Measurements from ENCODE around the gene NRXN2.
A peak's percentile ranks its signal among the peaks of the same experiment; 100 is the strongest.

NRXN2 gene

DNA sequence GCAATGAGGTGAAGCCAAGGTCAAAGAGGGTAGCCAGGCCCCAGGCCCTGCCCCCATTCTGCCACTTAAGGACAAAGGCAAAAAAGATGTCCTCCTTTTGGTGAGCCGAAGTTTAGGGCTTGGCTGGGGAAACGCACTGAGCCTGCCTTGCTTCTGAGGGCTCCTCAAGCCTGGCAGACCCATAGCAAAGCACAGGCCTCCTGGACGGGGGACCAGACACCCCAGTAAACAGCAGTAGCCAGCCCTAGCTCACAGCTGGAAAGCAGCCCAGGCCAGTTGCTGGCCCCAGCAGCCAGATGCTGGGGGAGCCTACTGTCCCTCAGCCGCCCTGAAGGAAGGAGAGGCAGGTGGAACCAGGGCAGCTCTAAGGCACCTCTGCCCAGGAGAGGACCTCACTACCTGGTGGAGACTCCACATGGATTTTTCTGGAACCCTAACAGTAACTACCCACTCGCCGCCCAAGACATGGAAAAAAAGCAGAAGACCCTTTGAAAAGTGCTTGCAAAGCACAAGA is 40.6 kb upstream of the NRXN2 start:
- Mint-ChIP-seq H3K9me3 (no peaks in the 10 kb centered on the region), H3K4me3 (no peak overlapping the region), H3K27ac (peak overlapping the region; percentile 94), H3K36me3 (peaks cover 61 to 71% of the 10 kb centered on the region in 2 donors), H3K27me3 (no peaks in the 10 kb centered on the region), H3K4me1 (peaks cover 67 to 96% of the 10 kb centered on the region in 2 donors)
- peak; percentile 5 to 12 for ATAC-seq (replicated peaks)
- DNase-seq, result no peak

DNA sequence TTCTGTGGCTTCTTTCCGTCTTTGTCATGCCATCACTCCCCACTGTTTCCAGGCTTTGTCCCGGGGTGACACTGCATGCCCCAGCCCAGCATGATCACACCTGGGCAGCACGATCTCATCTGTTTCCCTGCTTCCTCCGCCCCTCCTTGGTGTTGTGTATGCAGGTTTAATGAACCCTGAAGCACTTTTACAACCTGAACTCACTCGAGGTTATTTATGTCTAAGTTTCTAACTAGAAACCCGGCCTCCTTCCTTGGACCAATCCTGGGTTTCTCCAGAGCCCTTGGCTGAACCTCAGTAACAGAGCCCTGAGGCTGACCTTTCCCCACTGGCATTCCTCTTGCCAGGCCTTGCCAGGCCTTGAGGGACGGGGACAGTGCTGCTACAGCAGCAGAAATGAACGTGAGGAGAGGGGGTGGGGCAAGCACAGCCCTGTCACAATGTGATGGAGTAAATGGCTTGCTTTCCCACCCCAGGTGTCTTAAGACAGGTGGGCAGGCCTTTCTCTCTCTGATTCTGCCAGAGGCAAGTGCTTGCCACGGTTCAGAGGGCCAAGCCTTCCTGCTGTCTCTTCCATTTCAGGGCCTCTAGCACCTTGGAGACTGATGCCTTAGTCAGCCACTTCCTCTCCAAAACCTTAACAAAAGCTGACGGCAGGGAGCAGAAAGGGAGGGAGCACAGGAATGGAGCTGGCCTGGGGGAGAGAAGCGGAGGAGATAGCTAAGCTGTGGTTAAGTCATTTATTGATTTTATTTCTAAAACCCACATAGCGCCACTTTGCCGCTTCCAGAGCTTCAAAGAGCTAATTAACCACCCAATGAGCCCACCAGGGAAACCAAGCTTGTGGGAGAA is 39.9 kb upstream of the NRXN2 start:
- peak overlapping the region; percentile 94 for H3K27ac Mint-ChIP-seq
- no peaks in the 10 kb centered on the region for H3K27me3 Mint-ChIP-seq
- no peak for DNase-seq
- no peaks in the 10 kb centered on the region for H3K9me3 Mint-ChIP-seq
- H3K4me1 Mint-ChIP-seq, result peaks cover 64 to 96% of the 10 kb centered on the region in 2 donors
- peak overlapping the region; percentile 33 to 54 for H3K4me3 Mint-ChIP-seq
- peak; percentile 19 to 27 for ATAC-seq (replicated peaks)
- peaks cover 58 to 64% of the 10 kb centered on the region in 2 donors for H3K36me3 Mint-ChIP-seq

DNA sequence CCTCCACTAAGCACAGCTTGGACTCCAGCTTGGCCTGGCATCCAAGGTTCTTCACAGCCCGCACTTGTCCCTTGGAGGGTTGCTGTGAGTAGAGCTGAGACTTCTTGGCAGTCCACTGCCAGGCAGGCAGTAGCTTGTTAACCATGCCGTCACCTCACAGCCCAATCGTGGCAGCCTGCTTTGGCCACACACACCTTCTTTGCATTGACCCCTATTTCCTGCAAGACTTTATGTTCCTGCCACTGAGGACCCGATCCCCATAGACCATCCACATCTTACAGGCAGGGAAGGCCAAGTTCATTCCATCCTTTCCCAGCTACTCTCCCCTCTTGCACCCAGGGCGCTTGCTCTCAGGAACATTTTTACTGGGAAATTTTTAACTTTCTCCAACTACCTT is 39.3 kb upstream of the NRXN2 start:
- peaks cover 59 to 92% of the 10 kb centered on the region in 2 donors for H3K4me1 Mint-ChIP-seq
- H3K36me3 Mint-ChIP-seq, result peaks cover 54 to 58% of the 10 kb centered on the region in 2 donors

GRCh38 chr11:64760759-64761420 is 37.9 kb upstream of the NRXN2 start:
- Mint-ChIP-seq H3K4me3 (no peak overlapping the region), H3K4me1 (peaks cover 51 to 78% of the 10 kb centered on the region in 2 donors), H3K36me3 (peaks cover 43 to 46% of the 10 kb centered on the region in 2 donors), H3K9me3 (no peaks in the 10 kb centered on the region), H3K27ac (peak overlapping the region; percentile 89), H3K27me3 (no peaks in the 10 kb centered on the region)
- DNase-seq (no peak), ATAC-seq (replicated peaks) (no peak)

More for the DNA sequence above, 39.3 kb upstream of the NRXN2 start:
- ATAC-seq (replicated peaks) (peak; percentile 8 to 22), DNase-seq (no peak)
- Mint-ChIP-seq H3K27ac (peak overlapping the region; percentile 85), H3K27me3 (no peaks in the 10 kb centered on the region), H3K9me3 (no peaks in the 10 kb centered on the region), H3K4me3 (peak overlapping the region; percentile 33 to 54)

- ATAC-seq (replicated peaks) (peak in 1 of 2 donors; percentile 6), DNase-seq (no peak)
- peaks cover 47 to 70% of the 10 kb centered on the region in 2 donors for H3K4me1 Mint-ChIP-seq
- no peaks in the 10 kb centered on the region for H3K9me3 Mint-ChIP-seq
- H3K36me3 Mint-ChIP-seq, result peaks cover 38 to 40% of the 10 kb centered on the region in 2 donors
- H3K27ac Mint-ChIP-seq, result peak within 1 kb of the TSS; percentile 89
- no peak within 1 kb of the TSS for H3K4me3 Mint-ChIP-seq
- no peaks in the 10 kb centered on the region for H3K27me3 Mint-ChIP-seq
These were observed 37.0 kb upstream of the NRXN2 start, which contains the start of gene PYGM for GRCh38 chr11:64759722-64760719. Gene PYGM, minus strand, starts transcription at chr11:64759974. Its CDS starts 76 bp downstream, at chr11:64759898.

- peaks cover 40 to 62% of the 10 kb centered on the region in 2 donors for H3K4me1 Mint-ChIP-seq
- H3K27ac Mint-ChIP-seq, result peak overlapping the region; percentile 75
- H3K36me3 Mint-ChIP-seq, result peaks cover 30 to 33% of the 10 kb centered on the region in 2 donors
- ATAC-seq (replicated peaks) (no peak), DNase-seq (no peak)
- no peak overlapping the region for H3K4me3 Mint-ChIP-seq
- H3K9me3 Mint-ChIP-seq, result no peaks in the 10 kb centered on the region
- H3K27me3 Mint-ChIP-seq, result no peaks in the 10 kb centered on the region
These were observed 36.2 kb upstream of the NRXN2 start for GRCh38 chr11:64759131-64759721.

DNA sequence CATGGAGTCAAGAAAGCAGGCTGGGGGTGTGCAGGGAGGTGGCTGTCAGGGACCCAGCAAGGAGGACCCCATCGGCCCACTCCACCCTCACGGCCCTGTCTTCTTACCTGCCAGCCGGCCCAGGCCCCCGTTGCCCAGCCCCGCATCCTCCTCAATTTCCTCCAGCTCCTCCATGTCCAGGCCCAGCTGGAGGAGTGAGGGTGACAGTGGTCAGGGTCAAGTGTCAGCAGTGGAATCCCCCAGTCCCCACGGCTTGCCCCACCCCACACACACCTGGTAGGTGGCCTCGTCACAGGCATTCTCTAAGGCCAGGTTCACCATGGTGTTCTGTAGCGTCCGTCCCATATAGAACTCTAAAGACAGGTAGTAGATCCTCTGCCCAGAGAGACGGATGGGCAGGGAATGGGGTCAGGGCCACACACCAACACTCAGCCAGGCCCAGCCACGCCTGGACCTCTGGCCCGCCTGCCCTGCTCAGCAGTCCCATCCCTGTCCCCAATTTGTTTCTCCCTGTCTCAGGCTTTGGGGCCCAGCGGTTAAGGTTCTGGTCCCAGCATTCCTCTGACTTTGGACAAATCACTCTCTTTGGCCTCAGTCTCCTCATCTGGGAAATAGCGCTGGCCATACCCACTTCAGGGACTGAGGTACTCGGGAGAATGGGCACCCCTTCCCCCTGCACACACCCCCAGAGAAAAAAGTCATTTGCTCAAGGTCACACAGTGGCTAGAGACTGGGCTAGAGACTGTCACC is 35.5 kb upstream of the NRXN2 start:
- Mint-ChIP-seq H3K4me3 (no peak overlapping the region), H3K9me3 (no peaks in the 10 kb centered on the region), H3K36me3 (peaks cover 27 to 34% of the 10 kb centered on the region in 2 donors), H3K27ac (no peak overlapping the region), H3K4me1 (peaks cover 33 to 55% of the 10 kb centered on the region in 2 donors), H3K27me3 (no peaks in the 10 kb centered on the region)
- no peak for DNase-seq
- ATAC-seq (replicated peaks), result no peak

- ATAC-seq (replicated peaks), result no peak
- H3K27ac Mint-ChIP-seq, result no peak overlapping the region
These were observed 34.7 kb upstream of the NRXN2 start for GRCh38 chr11:64757549-64758329.

DNA sequence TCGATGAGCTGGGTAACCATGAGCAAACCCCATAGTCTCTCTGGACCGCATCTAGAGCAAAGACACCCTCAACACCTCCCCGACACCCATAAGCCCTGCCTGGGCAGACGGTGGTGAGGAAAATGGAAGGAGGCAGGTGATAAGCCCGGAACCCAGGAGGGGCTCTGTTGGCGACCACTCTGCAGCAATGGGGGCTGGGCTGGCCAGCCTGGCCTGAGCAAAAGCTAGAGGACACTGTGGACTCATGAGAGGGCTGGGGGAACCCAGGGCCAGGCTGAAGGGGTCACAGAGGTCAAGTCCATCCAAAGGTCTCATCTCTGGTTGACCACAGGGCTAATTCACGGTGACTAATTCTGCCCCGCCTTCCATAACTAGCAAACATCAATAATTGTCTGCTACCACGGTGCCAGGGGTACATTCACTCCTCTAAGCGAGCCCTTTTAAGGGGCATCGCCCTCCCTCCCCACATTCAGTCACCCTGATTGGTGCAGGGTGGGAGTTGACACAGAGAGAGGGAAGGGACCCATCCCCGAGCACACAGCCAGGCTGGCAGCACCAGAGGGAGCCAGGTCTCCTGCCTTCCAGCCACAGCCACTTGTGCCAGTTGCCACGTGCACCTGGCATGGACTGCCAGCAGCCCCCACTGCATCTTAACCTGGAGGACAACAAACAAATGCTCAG is 32.8 kb upstream of the NRXN2 start:
- Mint-ChIP-seq H3K9me3 (no peaks in the 10 kb centered on the region), H3K27ac (no peak overlapping the region), H3K36me3 (peaks cover 26 to 38% of the 10 kb centered on the region in 2 donors), H3K4me3 (no peak overlapping the region), H3K4me1 (peaks cover 19 to 45% of the 10 kb centered on the region in 2 donors), H3K27me3 (no peaks in the 10 kb centered on the region)
- ATAC-seq (replicated peaks) (no peak), DNase-seq (no peak)

More at GRCh38 chr11:64757549-64758329, 34.7 kb upstream of the NRXN2 start:
- no peak for DNase-seq
- no peaks in the 10 kb centered on the region for H3K27me3 Mint-ChIP-seq
- H3K4me1 Mint-ChIP-seq, result peaks cover 28 to 51% of the 10 kb centered on the region in 2 donors
- no peak overlapping the region for H3K4me3 Mint-ChIP-seq
- H3K9me3 Mint-ChIP-seq, result no peaks in the 10 kb centered on the region
- peaks cover 29 to 34% of the 10 kb centered on the region in 2 donors for H3K36me3 Mint-ChIP-seq

GRCh38 chr11:64754919-64755662 is 32.1 kb upstream of the NRXN2 start:
- DNase-seq, result no peak
- Mint-ChIP-seq H3K9me3 (no peaks in the 10 kb centered on the region), H3K4me1 (peaks cover 21 to 45% of the 10 kb centered on the region in 2 donors), H3K4me3 (no peak overlapping the region), H3K36me3 (peaks cover 28 to 42% of the 10 kb centered on the region in 2 donors), H3K27ac (no peak overlapping the region), H3K27me3 (no peaks in the 10 kb centered on the region)
- ATAC-seq (replicated peaks), result no peak

DNA sequence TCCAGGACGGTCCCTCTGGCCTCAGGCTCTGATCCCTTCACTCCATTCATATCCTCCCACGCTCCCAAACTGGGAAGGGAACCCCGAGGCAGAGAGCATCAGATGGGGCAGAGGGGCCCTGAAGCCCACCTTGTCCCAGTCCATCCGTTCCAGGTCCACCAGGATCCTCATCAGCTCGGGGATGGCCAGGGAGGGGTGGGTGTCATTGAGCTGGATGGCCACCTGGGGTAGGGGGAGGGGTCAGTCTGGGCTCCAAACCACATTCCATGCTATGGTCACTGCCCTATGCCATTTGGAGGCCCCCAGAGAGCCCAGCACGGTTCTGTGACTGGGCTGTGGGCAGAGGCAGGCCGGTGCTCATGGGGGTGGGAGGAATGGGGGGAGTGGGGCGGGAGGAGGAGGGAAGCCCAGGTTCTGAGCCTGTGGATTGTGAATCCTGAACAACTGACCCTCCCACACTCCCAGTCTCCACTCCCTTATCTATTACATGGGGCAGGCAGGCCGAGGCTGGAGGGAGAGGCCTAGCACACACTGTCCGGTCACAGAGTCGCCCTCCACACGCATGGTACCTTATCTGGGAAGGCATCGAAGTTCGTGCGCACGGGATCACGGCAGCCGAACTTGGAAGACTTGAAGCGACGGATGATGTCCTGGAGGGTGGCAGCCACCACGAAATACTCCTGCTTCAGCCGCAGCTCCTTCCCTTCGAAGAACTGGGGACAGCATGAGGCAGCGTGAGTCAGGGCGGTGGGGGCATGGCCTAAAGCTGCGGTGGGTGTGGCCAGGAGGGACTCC is 31.3 kb upstream of the NRXN2 start:
- H3K4me1 Mint-ChIP-seq, result peaks cover 16 to 42% of the 10 kb centered on the region in 2 donors
- H3K27ac Mint-ChIP-seq, result no peak overlapping the region
- peaks cover 22 to 39% of the 10 kb centered on the region in 2 donors for H3K36me3 Mint-ChIP-seq
- H3K9me3 Mint-ChIP-seq, result no peaks in the 10 kb centered on the region
- no peak for DNase-seq
- H3K4me3 Mint-ChIP-seq, result no peak overlapping the region
- no peaks in the 10 kb centered on the region for H3K27me3 Mint-ChIP-seq
- ATAC-seq (replicated peaks), result no peak

Measured in stimulated activated naive B cell treated with anti-CD40 and anti-IgM and Interleukin-4, amounts not matched to agents 10 μg/mL and 1 μg/mL and 100 μg/mL, for 72 hours (primary cell).